HepG2 (cell line): ENCODE data around the gene ZNF318. TPM values are rescaled to one million over a fixed set of nuclear protein-coding genes. Genes with fewer than 3 reads are reported as not detected.

ENCODE experiments used
- ARNT ChIP-seq: fragments of 450-650 bp; IDR thresholded peaks from 2 replicates; pipeline ENCODE4 v1.6.1; 2017
- CTCF ChIP-seq: sonication (generic); formaldehyde crosslinking; IDR thresholded peaks from 2 replicates; pipeline ENCODE4 v1.5.0; 2020; ENCODE audit warnings: mild to moderate bottlenecking, missing genetic modification reagents, moderate library complexity
- ELF1 ChIP-seq: sonication (generic); formaldehyde crosslinking; IDR thresholded peaks from 2 replicates; pipeline ENCODE4 v1.4.0; 2020; ENCODE audit warnings: missing genetic modification reagents
- ERF ChIP-seq: IDR thresholded peaks from 2 replicates; pipeline ENCODE4 v1.6.1; 2018; ENCODE audit warnings: missing biosample characterization, missing genetic modification reagents
- GPN1 ChIP-seq: sonication (generic); formaldehyde crosslinking; IDR thresholded peaks from 2 replicates; pipeline ENCODE4 v1.5.1; 2020; ENCODE audit warnings: missing genetic modification reagents, borderline replicate concordance
- HHEX ChIP-seq: IDR thresholded peaks from 2 replicates; pipeline ENCODE4 v1.6.1; 2016; ENCODE audit warnings: control low read depth
- HNRNPK ChIP-seq: fragments of 200-400 bp; formaldehyde crosslinking; IDR thresholded peaks from 2 replicates; pipeline ENCODE4 v1.6.1; 2018; ENCODE audit warnings: low read length, low read depth, moderate library complexity, mild to moderate bottlenecking; ENCODE audit not compliant: poor library complexity, severe bottlenecking
- IKZF4 ChIP-seq: sonication (generic); formaldehyde crosslinking; IDR thresholded peaks from 2 replicates; pipeline ENCODE4 v1.5.1; 2020; ENCODE audit warnings: borderline replicate concordance, mild to moderate bottlenecking, low read depth, missing genetic modification reagents; ENCODE audit errors: not compliant biosample characterization
- NKX3-1 ChIP-seq: sonication (generic); formaldehyde crosslinking; IDR thresholded peaks from 2 replicates; pipeline ENCODE4 v1.5.0; 2020; ENCODE audit warnings: missing genetic modification reagents
- SAP130 ChIP-seq: IDR thresholded peaks from 2 replicates; pipeline ENCODE4 v1.6.1; 2016; ENCODE audit warnings: low read depth
- THAP9 ChIP-seq: sonication (generic); formaldehyde crosslinking; IDR thresholded peaks from 2 replicates; pipeline ENCODE4; 2020; ENCODE audit warnings: missing genetic modification reagents, mild to moderate bottlenecking, borderline replicate concordance
- YEATS2 ChIP-seq: sonication (generic); formaldehyde crosslinking; IDR thresholded peaks from 2 replicates; pipeline ENCODE4 v1.4.0; 2020; ENCODE audit warnings: missing genetic modification reagents, borderline replicate concordance
- ZBTB7B ChIP-seq: sonication (generic); formaldehyde crosslinking; IDR thresholded peaks from 2 replicates; pipeline ENCODE4 v1.4.0; 2020; ENCODE audit warnings: missing genetic modification reagents
- ZNF318 ChIP-seq: sonication (generic); formaldehyde crosslinking; IDR thresholded peaks from 2 replicates; pipeline ENCODE4 v1.4.0; 2020; ENCODE audit warnings: mild to moderate bottlenecking, missing genetic modification reagents
- ZNF510 ChIP-seq: sonication (generic); formaldehyde crosslinking; IDR thresholded peaks from 2 replicates; pipeline ENCODE4 v1.4.0; 2020; ENCODE audit warnings: low read depth, mild to moderate bottlenecking, missing genetic modification reagents
- ZNF570 ChIP-seq: sonication (generic); formaldehyde crosslinking; IDR thresholded peaks from 2 replicates; pipeline ENCODE4 v1.4.0; 2020; ENCODE audit warnings: mild to moderate bottlenecking, missing genetic modification reagents, borderline replicate concordance
- ZNF790 ChIP-seq: sonication (generic); formaldehyde crosslinking; IDR thresholded peaks from 2 replicates; pipeline ENCODE4 v1.8.0; 2022; ENCODE audit warnings: missing genetic modification reagents, mild to moderate bottlenecking, borderline replicate concordance
- polyA plus RNA-seq, 8 experiments: library from polyadenylated mRNA; depleted of rRNA in 3 of 8; stranded (reverse) in 7 of 8; unstranded in 1 of 8; fragments of >200 nt; fragmentation: Illumina TruSeq in 4 of 8; extraction: Trizol in 4 of 8; gene quantifications; 2 replicates each; pipeline versions ENCODE4 v1.2.1 to v1.2.3, GENCODE V29; 2011 to 2016; ENCODE audit warnings: low read depth in 4 of 8, missing spikeins in 1 of 8, mixed read lengths in 1 of 8; ENCODE audit not compliant: insufficient read depth in 1 of 8
- total RNA-seq, 5 experiments: library from RNA; depleted of rRNA; stranded (reverse); fragments of >200 nt; fragmentation: Illumina TruSeq; extraction: Trizol; gene quantifications; 2 replicates each; pipeline ENCODE4 v1.2.3, GENCODE V29; 2016; ENCODE audit warnings: low read depth in 1 of 5

The ZNF318 gene
- total and polyA plus RNA-seq, 2 of the 13 experiments (the other 11 are each of a cell fraction or from before 2014, with no cell fraction given) = 13.0 to 14.5 TPM

- TF ChIP-seq IKZF4 (CRISPR knock-in tag) (no peak), ARNT (no peak), YEATS2 (CRISPR knock-in tag) (peak; percentile 84; the same call in 1 of the 2 replicates), ERF (CRISPR knock-in tag) (peak; percentile 73), ZNF790 (no peak), NKX3-1 (no peak), ZNF510 (CRISPR knock-in tag) (no peak), CTCF (CRISPR knock-in tag) (0 out of 2 replicates have a peak, but pooled peaks have one; percentile 6), HNRNPK (peak; percentile 74), GPN1 (no peak), THAP9 (CRISPR knock-in tag) (peak; percentile 79), ZNF318 (CRISPR knock-in tag) (no peak), ELF1 (peak; percentile 82), ZNF570 (CRISPR knock-in tag) (no peak), ZBTB7B (CRISPR knock-in tag) (no peak), HHEX (peak; percentile 70; the same call in 1 of the 2 replicates), SAP130 (CRISPR knock-in tag) (peak; percentile 80)
Measured at GRCh38 chr6:43369174-43370002, at the start of gene ZNF318 (continued).
